ENCODE results near the gene DUOXA1. TPM values are rescaled to one million over a fixed set of nuclear protein-coding genes. Genes with fewer than 3 reads are reported as not detected.
A peak's percentile ranks its signal among the peaks of the same experiment; 100 is the strongest.
"Not testable (repeated sequence)": the region's sequence is repeated elsewhere in the genome, so short reads cannot be mapped to it uniquely, and the experiment has no call there.

Gene DUOXA1
- total and polyA plus RNA-seq, 2 donors (not counting 1 experiment from before 2014, with no cell fraction given) = 0.03 to 0.74 TPM

DNA sequence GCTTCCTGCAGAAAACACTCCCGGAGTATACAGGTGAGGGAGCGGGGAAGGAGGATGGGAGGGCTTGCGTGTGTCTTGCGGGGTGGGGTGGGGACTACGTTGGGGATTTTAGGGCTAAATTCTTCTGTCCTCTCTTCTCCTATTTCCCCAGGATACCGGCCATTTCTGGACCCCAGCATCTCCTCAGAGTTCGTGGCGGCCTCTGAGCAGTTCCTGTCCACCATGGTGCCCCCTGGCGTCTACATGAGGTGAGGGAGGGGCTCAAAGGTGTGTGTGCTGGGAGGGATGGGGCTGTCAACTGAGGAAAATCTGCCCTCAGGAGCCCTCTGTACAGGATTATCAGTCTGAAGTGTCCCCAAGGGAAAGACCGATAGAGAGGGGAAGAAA lies 6.7 kb upstream of the DUOXA1 start:
- peak; percentile 43 for DNase-seq
- Histone ChIP-seq H3K79me2 (ENCODE audit: control insufficient read depth, insufficient read depth, low read length) (no peaks in the 10 kb centered on the region), H3K4me3 (ENCODE audit: control extremely low read depth in 1 of 5, extremely low read depth in 1 of 5, insufficient read depth in 1 of 5, low read depth in 2 of 5, low read length in 4 of 5) (no peak overlapping the region), H3K27me3 (replicated peaks in 1 of 4; ENCODE audit: control extremely low read depth in 1 of 4, control insufficient read depth in 3 of 4, insufficient read depth in 4 of 4, low read length in 3 of 4) (peaks cover 0 to 49% (median 22%) of the 10 kb centered on the region in 4 experiments), H3K9me3 (ENCODE audit: control extremely low read depth in 1 of 3, control insufficient read depth in 2 of 3, insufficient read depth in 1 of 3, low read length in 2 of 3) (peaks cover 0 to 6% (median 0%) of the 10 kb centered on the region in 3 donors), H3K4me1 (ENCODE audit: control insufficient read depth in 2 of 2, insufficient read depth in 2 of 2, low read length in 2 of 2) (peaks cover 12 to 15% of the 10 kb centered on the region in 2 donors), H3K36me3 (replicated peaks in 1 of 2; ENCODE audit: control extremely low read depth in 1 of 2, control insufficient read depth in 1 of 2, extremely low read depth in 1 of 2, insufficient read depth in 2 of 2, low read length in 1 of 2) (no peaks in the 10 kb centered on the region), H2AFZ (ENCODE audit: insufficient read depth, low read depth, low read length, poor library complexity, severe bottlenecking) (peak overlapping the region; percentile 17), H3K9ac (ENCODE audit: low read length) (no peak overlapping the region), H4K20me1 (ENCODE audit: control insufficient read depth, insufficient read depth, low read length, poor library complexity, severe bottlenecking) (no peaks in the 10 kb centered on the region), H3K27ac (ENCODE audit: low read length in 2 of 2) (no peak overlapping the region), H3K4me2 (replicated peaks; ENCODE audit: low read depth, low read length, poor library complexity, severe bottlenecking) (peak overlapping the region; percentile 38)
- peaks cover 52% of the 10 kb centered on the region for H3K27me3 Mint-ChIP-seq
- WGBS (ENCODE audit: insufficient coverage) = 0% methylated on average over 1 of the region's 10 CpGs
- peaks cover 13% of the 10 kb centered on the region for H3K4me1 Mint-ChIP-seq
- peak overlapping the region; percentile 63 for H3K4me3 Mint-ChIP-seq
- no peak overlapping the region for H3K27ac Mint-ChIP-seq
- ATAC-seq (ENCODE audit: low read depth) = peak; percentile 48
- ChIA-PET CTCF (no interaction called here), POLR2A (no interaction called here)
- intact Hi-C loops (cut with micrococcal nuclease) = no loop called here
- TF ChIP-seq EZH2 (IDR thresholded peaks at IDR 0.05; ENCODE audit: borderline replicate concordance, insufficient read depth, low read depth, low read length, poor library complexity, severe bottlenecking) = no peak
- TF ChIP-seq, protein P1, sequence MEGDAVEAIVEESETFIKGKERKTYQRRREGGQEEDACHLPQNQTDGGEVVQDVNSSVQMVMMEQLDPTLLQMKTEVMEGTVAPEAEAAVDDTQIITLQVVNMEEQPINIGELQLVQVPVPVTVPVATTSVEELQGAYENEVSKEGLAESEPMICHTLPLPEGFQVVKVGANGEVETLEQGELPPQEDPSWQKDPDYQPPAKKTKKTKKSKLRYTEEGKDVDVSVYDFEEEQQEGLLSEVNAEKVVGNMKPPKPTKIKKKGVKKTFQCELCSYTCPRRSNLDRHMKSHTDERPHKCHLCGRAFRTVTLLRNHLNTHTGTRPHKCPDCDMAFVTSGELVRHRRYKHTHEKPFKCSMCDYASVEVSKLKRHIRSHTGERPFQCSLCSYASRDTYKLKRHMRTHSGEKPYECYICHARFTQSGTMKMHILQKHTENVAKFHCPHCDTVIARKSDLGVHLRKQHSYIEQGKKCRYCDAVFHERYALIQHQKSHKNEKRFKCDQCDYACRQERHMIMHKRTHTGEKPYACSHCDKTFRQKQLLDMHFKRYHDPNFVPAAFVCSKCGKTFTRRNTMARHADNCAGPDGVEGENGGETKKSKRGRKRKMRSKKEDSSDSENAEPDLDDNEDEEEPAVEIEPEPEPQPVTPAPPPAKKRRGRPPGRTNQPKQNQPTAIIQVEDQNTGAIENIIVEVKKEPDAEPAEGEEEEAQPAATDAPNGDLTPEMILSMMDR (IDR thresholded peaks at IDR 0.05) = peak; percentile 27
- no peaks in the 10 kb centered on the region for H3K9me3 Mint-ChIP-seq (ENCODE audit: insufficient read depth)

DNA sequence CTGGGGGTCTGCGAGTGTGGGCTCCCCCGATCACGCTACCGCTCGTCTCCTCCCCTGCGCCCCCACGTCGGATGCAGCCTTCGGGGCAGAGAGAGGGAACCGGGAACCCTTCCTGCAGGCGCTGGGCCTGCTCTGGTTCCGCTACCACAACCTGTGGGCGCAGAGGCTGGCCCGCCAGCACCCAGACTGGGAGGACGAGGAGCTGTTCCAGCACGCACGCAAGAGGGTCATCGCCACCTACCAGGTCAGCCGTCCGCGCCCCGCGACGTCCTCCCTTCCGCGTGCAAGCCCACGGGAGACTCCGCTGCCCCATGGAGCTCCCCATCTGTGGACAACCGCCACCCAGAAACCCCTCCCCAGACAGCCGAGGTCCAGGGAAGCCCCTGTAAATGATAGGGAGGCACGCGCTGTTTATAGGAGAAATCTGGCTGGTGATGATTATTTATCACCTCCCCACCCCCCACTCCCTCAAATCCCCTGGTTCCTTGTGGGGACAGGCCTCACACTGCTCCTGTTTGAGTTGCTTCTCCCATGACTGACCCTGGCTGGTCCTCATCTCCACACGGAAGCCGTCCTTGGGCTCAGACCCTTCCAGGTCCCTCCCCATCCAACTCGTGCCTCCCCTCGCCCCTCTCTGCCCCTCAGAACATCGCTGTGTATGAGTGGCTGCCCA lies 6.2 kb upstream of the DUOXA1 start:
- peaks cover 12 to 15% of the 10 kb centered on the region in 2 donors for H3K4me1 ChIP-seq (ENCODE audit: control insufficient read depth in 2 of 2, insufficient read depth in 2 of 2, low read length in 2 of 2)
- H3K4me3 ChIP-seq (ENCODE audit: control extremely low read depth in 1 of 5, extremely low read depth in 1 of 5, insufficient read depth in 1 of 5, low read depth in 2 of 5, low read length in 4 of 5); H3K9ac ChIP-seq (ENCODE audit: low read length); H4K20me1 ChIP-seq (ENCODE audit: control insufficient read depth, insufficient read depth, low read length, poor library complexity, severe bottlenecking); intact Hi-C loops (cut with micrococcal nuclease); H3K36me3 ChIP-seq (replicated peaks in 1 of 2; ENCODE audit: control extremely low read depth in 1 of 2, control insufficient read depth in 1 of 2, extremely low read depth in 1 of 2, insufficient read depth in 2 of 2, low read length in 1 of 2); H3K79me2 ChIP-seq (ENCODE audit: control insufficient read depth, insufficient read depth, low read length); H3K9me3 Mint-ChIP-seq (ENCODE audit: insufficient read depth); ATAC-seq (ENCODE audit: low read depth); DNase-seq; H3K27ac Mint-ChIP-seq; POLR2A ChIA-PET; H3K27ac ChIP-seq (ENCODE audit: low read length in 2 of 2); H3K9me3 ChIP-seq (ENCODE audit: control extremely low read depth in 1 of 3, control insufficient read depth in 2 of 3, insufficient read depth in 1 of 3, low read length in 2 of 3): not testable (repeated sequence)
- peak overlapping the region; percentile 68 for H3K4me2 ChIP-seq (replicated peaks; ENCODE audit: low read depth, low read length, poor library complexity, severe bottlenecking)
- Mint-ChIP-seq H3K27me3 (peaks cover 56% of the 10 kb centered on the region), H3K4me1 (peaks cover 13% of the 10 kb centered on the region), H3K4me3 (peak overlapping the region; percentile 63)
- CTCF ChIA-PET = interaction anchor here (1.1 to 1.6 kb wide), 3 partner anchors 10 to 282 kb away, joined by 3 to 12 read pairs (median 9); no protein-coding TSS in a partner anchor
- peaks cover 0 to 52% (median 23%) of the 10 kb centered on the region in 4 experiments for H3K27me3 ChIP-seq (replicated peaks in 1 of 4; ENCODE audit: control extremely low read depth in 1 of 4, control insufficient read depth in 3 of 4, insufficient read depth in 4 of 4, low read length in 3 of 4)
- peak overlapping the region; percentile 38 for H2AFZ ChIP-seq (ENCODE audit: insufficient read depth, low read depth, low read length, poor library complexity, severe bottlenecking)
- 19% methylated on average over 2 of the region's 37 CpGs for WGBS (ENCODE audit: insufficient coverage)
